Stimulated activated CD8-positive, alpha-beta memory T cell treated with anti-CD3 and anti-CD28 coated beads, Interleukin-4, amount 100 ng/mL, for 24 hours (primary cell): ENCODE measurements around the gene CUTC.

Source experiments
- DNase-seq: peaks from one replicate; pipeline ENCODE4 v3.0.0-alpha.2; 2020; ENCODE audit warnings: low read depth

Gene CUTC

GRCh38 chr10:99784016-99784726 lies 52.1 kb downstream of the CUTC start:
- no peak for DNase-seq

DNA sequence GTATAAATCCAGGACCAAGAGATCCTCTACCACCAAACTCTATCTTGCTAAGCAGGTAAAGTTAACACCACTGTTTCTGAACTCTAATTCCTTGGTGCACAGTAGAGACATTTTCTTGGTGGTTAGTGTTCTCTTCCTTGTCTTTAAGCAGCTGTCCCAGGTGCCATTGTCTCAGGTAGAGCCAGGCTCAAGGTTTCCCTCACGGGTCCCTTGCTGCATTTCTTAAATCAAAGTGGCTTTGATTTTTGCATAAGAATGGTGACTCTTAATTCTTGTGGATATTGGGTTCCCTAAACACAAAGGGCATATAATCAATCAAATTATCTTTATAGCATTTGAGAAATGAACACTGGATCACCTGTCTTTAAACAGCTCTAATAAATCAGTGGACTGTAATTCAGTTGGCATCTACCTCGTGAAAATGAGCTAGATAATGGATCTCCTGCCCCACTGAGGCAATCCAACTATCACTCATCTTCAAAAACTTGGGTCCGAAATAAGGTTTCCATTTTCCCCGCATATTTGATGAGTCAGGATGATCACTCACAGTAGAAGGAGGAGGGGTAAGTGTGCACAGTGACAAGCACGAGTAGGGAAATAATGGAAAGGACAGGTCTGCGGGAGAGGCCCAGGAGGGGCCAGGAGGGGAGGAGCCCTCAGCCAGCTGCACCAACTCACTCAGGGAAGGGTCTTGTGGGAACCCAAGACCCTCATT lies 52.9 kb downstream of the CUTC start:
- DNase-seq, result no peak

- no peak for DNase-seq
These were observed 53.6 kb downstream of the CUTC start for GRCh38 chr10:99785646-99786045.

DNA sequence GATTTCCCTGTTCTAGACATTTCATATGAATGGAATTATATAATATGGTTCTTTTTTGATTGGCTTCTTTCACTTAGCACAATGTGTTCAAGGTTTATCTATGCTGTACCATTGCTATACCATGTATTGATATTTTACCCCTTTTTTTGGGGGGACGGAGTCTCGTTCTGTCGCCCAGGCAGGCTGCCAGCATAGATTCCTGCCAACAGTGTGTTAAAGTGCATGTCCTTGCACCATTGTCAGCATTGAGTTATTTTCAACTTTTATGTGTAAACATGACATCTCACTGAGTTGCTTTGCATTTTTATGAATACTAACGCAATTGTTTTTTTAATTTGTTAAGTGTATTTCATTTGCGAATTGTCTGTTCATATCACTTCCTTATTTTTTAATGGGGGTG lies 55.3 kb downstream of the CUTC start:
- no peak for DNase-seq

DNA sequence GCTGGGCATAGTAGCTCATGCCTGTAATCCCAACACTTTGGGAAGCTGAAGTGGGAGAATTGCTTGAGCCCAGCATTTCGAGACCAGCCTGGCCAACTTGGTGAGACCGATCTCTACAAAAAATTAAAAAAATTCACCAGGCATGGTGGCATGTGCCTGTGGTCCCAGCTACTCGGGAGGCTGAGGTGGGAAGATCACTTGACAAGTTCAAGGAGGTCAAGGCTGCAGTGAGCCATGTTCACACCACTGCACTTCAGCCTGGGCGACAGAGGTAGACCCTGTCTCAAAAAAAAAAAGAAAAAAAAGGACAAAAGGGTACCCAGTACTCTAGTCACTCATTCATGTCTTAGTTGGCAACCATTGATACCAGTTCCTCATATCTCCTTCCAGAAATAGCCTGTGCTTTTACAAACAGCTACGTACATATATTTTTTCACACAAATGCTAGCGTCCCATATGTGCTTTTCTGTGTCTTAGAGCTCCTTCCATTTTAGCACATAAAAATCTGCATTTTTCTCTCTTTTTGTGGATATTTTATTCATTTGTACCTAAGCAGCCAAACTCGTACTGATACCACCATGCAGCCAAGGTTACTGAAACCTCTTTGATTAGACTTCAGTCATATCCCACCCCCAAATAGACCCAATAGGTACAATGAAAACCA lies 55.9 kb downstream of the CUTC start:
- DNase-seq, result no peak

DNA sequence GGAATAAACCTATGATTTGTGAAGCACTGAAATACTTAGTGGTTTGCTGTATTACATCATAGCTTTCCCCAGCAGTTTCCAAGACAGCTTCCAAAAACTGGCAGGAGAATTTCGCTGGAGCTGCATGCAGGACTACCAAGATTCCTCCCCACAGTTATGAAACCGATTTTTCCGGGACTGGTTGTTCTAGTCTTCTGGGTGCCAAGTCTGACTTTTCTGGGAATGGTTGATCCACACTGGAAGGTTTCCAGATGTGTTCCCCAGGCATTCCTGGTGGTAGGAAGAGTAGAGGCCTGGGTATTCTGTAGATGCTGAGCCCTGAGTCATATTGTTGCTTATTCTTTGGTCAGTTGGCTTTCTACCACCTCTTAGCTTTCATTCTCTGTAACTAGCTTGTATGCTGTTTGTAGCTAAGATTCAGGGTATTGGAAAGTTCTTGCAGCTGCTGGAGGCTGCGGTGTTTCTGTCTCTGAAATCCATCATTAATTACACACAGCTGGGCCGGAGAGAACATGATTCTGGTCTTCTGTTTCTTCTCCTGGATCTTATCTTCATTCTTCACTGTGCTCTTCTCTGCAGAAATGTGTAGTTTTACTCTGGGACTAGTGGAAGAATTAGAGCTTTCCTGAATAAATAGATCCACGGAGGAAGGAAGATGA lies 56.7 kb downstream of the CUTC start:
- no peak for DNase-seq

DNA sequence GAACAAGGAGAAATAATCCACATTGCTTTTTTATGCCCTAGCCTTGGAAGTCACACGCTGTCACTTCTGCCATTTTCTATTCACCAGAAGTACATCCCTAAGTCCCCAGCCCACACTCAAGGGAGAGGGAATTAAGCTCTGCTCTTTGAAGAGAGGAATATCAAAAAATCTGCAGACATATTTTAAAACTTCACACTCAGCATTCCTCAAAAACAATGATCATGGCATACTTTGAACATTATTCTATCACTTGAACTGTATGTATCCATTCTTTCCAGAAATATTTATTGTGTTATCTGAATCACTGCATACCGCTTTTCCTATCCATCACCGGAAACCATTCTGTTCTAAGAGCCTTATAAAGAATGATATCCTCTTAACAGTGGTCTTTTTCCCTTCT lies 59.8 kb downstream of the CUTC start:
- no peak for DNase-seq

GRCh38 chr10:99793819-99794218 lies 61.8 kb downstream of the CUTC start:
- DNase-seq, result no peak

DNA sequence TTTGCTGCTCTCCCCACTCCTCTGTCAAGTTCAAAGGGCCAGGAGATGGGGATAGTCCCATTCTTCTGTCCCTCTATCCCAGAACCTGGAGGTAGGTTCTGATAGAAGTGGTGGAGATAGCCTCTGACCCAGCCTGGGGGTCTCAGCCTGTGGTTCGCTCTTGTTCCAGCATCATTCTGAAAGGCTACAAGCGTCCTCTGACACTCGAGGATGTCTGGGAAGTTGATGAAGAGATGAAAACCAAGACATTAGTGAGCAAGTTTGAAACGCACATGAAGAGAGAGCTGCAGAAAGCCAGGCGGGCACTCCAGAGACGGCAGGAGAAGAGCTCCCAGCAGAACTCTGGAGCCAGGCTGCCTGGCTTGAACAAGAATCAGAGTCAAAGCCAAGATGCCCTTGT lies 64.9 kb downstream of the CUTC start:
- DNase-seq, result no peak

DNA sequence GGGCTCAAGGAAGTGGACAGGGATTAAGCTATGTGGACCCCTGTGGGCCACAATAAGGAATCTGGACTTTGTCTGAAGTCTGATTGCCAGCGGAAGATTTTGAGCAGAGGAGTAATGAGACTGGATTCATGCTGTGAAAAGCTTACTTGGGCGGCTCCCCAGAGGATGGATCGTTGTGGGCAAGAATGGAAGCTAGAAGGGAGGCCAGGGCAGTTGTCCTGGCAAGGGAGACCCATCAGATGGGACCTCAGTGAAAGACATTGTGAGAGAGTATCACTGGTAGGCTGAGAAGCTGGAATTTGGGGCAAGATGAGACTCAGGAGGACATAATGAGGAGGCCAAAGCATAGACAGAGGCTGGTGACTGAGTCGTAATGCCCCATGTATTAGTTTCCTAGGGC lies 66.0 kb downstream of the CUTC start:
- DNase-seq, result no peak

DNA sequence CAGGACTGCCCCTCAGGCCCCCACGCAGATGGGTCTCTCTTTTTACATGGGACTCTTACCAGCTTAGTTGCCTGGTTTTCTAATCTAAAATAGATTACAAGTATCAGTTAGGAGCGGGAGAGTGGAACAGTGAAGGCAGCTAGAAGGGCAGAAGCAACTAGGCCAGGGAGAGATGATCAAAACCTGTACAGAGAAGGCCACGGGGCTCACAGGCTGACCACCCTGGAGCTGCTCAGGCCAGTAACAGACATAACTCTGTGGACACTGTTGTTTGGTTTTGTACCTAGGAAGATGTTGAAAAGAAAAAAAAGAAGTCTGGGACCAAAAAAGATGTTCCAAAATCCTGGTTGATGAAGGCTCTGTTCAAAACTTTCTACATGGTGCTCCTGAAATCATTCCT lies 66.9 kb downstream of the CUTC start:
- no peak for DNase-seq

DNA sequence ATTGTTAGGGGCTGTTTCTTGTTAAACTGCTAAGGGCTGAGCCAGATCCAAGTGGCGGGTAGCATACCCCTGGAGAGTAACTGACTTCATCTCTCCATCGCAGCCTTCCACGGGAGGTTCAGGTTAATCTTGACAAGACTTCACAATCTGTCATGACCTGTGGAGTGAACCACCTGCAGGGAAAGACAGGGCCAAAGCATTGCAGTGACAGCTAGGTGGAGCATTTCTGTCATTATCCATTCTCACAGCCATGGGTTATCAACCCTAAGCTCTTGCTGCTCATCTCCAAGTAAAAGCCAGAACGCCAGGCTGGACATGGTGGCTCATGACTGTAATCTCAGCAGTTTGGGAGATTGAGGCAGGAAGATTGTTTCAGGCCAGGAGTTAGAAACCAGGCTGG lies 67.6 kb downstream of the CUTC start:
- DNase-seq, result no peak

DNA sequence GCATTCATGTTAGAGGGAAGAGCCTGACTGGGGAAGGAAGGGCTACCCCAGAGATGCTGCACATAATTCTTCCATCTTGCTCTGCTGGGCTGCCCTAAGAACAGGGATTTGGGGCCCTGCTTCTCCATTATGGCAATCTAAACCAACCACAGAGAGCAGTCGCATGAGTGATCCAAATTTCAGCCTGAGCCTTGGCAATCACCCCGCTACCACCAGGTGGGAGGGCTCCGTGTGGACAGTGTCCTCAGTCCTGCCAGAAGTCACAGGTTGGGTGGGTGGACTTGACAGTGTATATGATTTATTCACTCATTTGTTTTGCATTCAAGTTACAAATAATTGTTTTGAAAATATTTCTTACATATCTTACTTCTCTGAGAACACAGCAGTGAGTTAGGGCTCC lies 72.4 kb downstream of the CUTC start:
- DNase-seq, result no peak

DNA sequence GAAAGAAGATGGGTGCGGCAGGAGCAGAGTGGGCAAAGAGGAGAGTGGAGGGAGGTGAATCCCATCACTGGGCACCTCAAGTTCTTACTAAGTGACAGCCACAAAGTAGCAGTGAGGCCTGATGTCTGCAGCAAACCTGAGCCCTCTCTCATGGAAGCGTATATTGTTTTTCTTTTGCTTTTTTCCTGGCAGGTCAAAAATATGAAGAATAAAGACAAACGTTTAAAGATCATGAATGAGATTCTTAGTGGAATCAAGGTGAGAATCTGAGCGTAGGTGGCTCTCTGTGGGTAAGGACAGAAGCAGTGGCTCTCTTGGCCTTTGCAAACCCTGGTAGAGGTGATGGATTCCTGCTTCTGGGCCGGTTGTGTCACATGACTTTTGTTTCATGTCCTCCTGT lies 73.2 kb downstream of the CUTC start:
- DNase-seq, result no peak
